H1 (cell line): ENCODE results near the gene GNG14.

Source experiments
- EP300 ChIP-seq, 2 experiments: IDR thresholded peaks; 1 replicate in 1 of 2; 2 replicates in 1 of 2; pipeline ENCODE4 v1.6.1; 2011 to 2012; ENCODE audit warnings: low read depth in 2 of 2, low read length in 2 of 2, mild to moderate bottlenecking in 2 of 2, borderline replicate concordance in 1 of 2, inconsistent platforms in 1 of 2, moderate library complexity in 1 of 2
- RXRA ChIP-seq: IDR thresholded peaks from 2 replicates; pipeline ENCODE4 v1.6.1; 2011; ENCODE audit warnings: low read depth, mild to moderate bottlenecking, low read length, moderate library complexity; ENCODE audit not compliant: insufficient read depth
- TCF12 ChIP-seq: IDR thresholded peaks from 2 replicates; pipeline ENCODE4 v1.6.1; 2011; ENCODE audit warnings: low read depth, mild to moderate bottlenecking, low read length
- TF ChIP-seq, protein P1 (sequence below), 3 experiments: IDR thresholded peaks; 1 replicate in 2 of 3; 2 replicates in 1 of 3; pipeline versions ENCODE4 v1.5.1 to v1.6.1; 2011; ENCODE audit warnings: low read length in 3 of 3, mild to moderate bottlenecking in 3 of 3, inconsistent platforms in 2 of 3, low read depth in 1 of 3, moderate library complexity in 1 of 3; ENCODE audit not compliant: insufficient read depth in 1 of 3; ENCODE audit errors: control extremely low read depth in 1 of 3

DNA sequence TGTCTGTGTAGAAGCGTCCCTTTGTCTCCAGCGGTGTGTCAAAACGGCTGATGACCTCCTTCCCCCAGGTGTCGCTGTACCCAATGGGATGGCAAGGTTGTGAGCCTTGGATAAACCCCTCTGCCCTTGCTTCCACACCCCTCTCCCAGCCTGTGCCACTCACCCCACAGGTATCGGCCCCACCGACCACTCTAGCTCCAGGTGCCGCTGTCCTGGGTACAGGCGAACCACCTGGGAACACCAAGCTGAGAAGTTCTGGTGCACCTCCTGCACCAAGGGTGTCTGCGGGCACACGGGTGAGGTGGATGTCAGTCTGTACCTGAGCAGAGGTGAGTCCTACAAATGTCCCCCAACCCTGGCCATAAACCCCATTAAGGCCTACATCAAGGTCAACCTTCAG lies 37.9 kb upstream of the GNG14 start:
- TF ChIP-seq, protein P1, sequence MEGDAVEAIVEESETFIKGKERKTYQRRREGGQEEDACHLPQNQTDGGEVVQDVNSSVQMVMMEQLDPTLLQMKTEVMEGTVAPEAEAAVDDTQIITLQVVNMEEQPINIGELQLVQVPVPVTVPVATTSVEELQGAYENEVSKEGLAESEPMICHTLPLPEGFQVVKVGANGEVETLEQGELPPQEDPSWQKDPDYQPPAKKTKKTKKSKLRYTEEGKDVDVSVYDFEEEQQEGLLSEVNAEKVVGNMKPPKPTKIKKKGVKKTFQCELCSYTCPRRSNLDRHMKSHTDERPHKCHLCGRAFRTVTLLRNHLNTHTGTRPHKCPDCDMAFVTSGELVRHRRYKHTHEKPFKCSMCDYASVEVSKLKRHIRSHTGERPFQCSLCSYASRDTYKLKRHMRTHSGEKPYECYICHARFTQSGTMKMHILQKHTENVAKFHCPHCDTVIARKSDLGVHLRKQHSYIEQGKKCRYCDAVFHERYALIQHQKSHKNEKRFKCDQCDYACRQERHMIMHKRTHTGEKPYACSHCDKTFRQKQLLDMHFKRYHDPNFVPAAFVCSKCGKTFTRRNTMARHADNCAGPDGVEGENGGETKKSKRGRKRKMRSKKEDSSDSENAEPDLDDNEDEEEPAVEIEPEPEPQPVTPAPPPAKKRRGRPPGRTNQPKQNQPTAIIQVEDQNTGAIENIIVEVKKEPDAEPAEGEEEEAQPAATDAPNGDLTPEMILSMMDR (IDR thresholded peaks at IDR 0.05; ENCODE audit: control extremely low read depth in 1 of 3, insufficient read depth in 1 of 3, low read depth in 1 of 3, low read length in 3 of 3), result no peak
- no peak for TF ChIP-seq TCF12
- no peak for TF ChIP-seq EP300 (IDR thresholded peaks at IDR 0.05; ENCODE audit: borderline replicate concordance in 1 of 2, low read depth in 2 of 2, low read length in 2 of 2)
- TF ChIP-seq RXRA, result no peak
